HUES64 (cell line): ENCODE data around the gene PTPN9.
A peak's percentile ranks its signal among the peaks of the same experiment; 100 is the strongest.
"Not testable (repeated sequence)": the region's sequence is repeated elsewhere in the genome, so short reads cannot be mapped to it uniquely, and the experiment has no call there.

Source experiments
- H3K27ac ChIP-seq: 2 replicates; pipeline ENCODE4 v1.7.0; 2013; ENCODE audit warnings: low read depth, low read length, inconsistent platforms
- H3K27me3 ChIP-seq: 2 replicates; pipeline ENCODE4 v1.6.1; 2013; ENCODE audit warnings: mild to moderate bottlenecking, low read length; ENCODE audit not compliant: insufficient read depth
- H3K36me3 ChIP-seq: 2 replicates; pipeline ENCODE4 v1.6.1; 2013; ENCODE audit warnings: mild to moderate bottlenecking, low read length; ENCODE audit not compliant: insufficient read depth
- H3K4me1 ChIP-seq: 2 replicates; pipeline ENCODE4 v1.6.1; 2013; ENCODE audit warnings: mild to moderate bottlenecking, low read length, moderate library complexity; ENCODE audit not compliant: insufficient read depth
- H3K4me3 ChIP-seq: 2 replicates; pipeline ENCODE4 v1.5.1; 2013; ENCODE audit warnings: mild to moderate bottlenecking, low read length, moderate library complexity
- H3K9ac ChIP-seq: 2 replicates; pipeline ENCODE4 v1.6.1; 2013; ENCODE audit warnings: mild to moderate bottlenecking, low read depth, low read length
- H3K9me3 ChIP-seq: 2 replicates; pipeline ENCODE4 v1.6.1; 2013; ENCODE audit warnings: low read depth, low read length; ENCODE audit not compliant: insufficient read depth
- WGBS: fragments of 150-250, 120-280 bp; methylation state at CpG from one replicate; pipeline ENCODE4 v1.1.7; 2013; ENCODE audit warnings: missing lambda C conversion rate; 5-methylcytosine and 5-hydroxymethylcytosine counted together

Gene PTPN9

GRCh38 chr15:75578173-75578947, 755 bp downstream of the PTPN9 start:
- Histone ChIP-seq H3K36me3 (no peaks in the 10 kb centered on the region), H3K27me3 (no peaks in the 10 kb centered on the region), H3K4me3 (peak overlapping the region; percentile 99), H3K9me3 (no peaks in the 10 kb centered on the region), H3K27ac (peak overlapping the region; percentile 96), H3K4me1 (peaks cover 16% of the 10 kb centered on the region), H3K9ac (peak overlapping the region; percentile 97)
- WGBS = under 1% methylated on average over 77 of the region's 77 CpGs

- H3K36me3 ChIP-seq = no peaks in the 10 kb centered on the region
- peak overlapping the region; percentile 96 for H3K27ac ChIP-seq
- H3K4me3 ChIP-seq = peak overlapping the region; percentile 99
- peaks cover 24% of the 10 kb centered on the region for H3K4me1 ChIP-seq
- peak overlapping the region; percentile 97 for H3K9ac ChIP-seq
- no peaks in the 10 kb centered on the region for H3K9me3 ChIP-seq
- WGBS = 2% methylated on average over 13 of the region's 13 CpGs
- H3K27me3 ChIP-seq = no peaks in the 10 kb centered on the region
These were observed 1.5 kb downstream of the PTPN9 start for GRCh38 chr15:75577401-75578172.

GRCh38 chr15:75573648-75574384, 5.3 kb downstream of the PTPN9 start:
- peaks cover 13% of the 10 kb centered on the region for H3K36me3 ChIP-seq
- H3K9me3 ChIP-seq = no peaks in the 10 kb centered on the region
- H3K4me1 ChIP-seq = peaks cover 30% of the 10 kb centered on the region
- H3K9ac ChIP-seq = no peak overlapping the region
- H3K27me3 ChIP-seq = no peaks in the 10 kb centered on the region
- H3K27ac ChIP-seq = peak overlapping the region; percentile 28; the same call in 1 of the 2 replicates
- WGBS = 95% methylated on average over 5 of the region's 5 CpGs
- 0 out of 2 replicates have a peak overlapping the region, but pooled peaks have one; percentile 33 for H3K4me3 ChIP-seq

GRCh38 chr15:75570126-75570845, 8.8 kb downstream of the PTPN9 start:
- WGBS = 94% methylated on average over 8 of the region's 8 CpGs
- H3K9me3 ChIP-seq = no peaks in the 10 kb centered on the region
- no peaks in the 10 kb centered on the region for H3K27me3 ChIP-seq
- no peak overlapping the region for H3K27ac ChIP-seq
- peaks cover 20% of the 10 kb centered on the region for H3K4me1 ChIP-seq
- no peak overlapping the region for H3K4me3 ChIP-seq
- H3K9ac ChIP-seq = no peak overlapping the region
- H3K36me3 ChIP-seq = peaks cover 17% of the 10 kb centered on the region

GRCh38 chr15:75565062-75565970, 13.8 kb downstream of the PTPN9 start:
- Histone ChIP-seq H3K4me3 (no peak overlapping the region), H3K9ac (no peak overlapping the region), H3K27me3 (no peaks in the 10 kb centered on the region), H3K27ac (no peak overlapping the region), H3K4me1 (no peaks in the 10 kb centered on the region), H3K9me3 (no peaks in the 10 kb centered on the region), H3K36me3 (peaks cover 16% of the 10 kb centered on the region)
- 86% methylated on average over 1 of the region's 3 CpGs for WGBS

GRCh38 chr15:75561888-75562287, 17.2 kb downstream of the PTPN9 start:
- H3K9me3 ChIP-seq = no peaks in the 10 kb centered on the region
- no peak overlapping the region for H3K27ac ChIP-seq
- H3K4me1 ChIP-seq = no peaks in the 10 kb centered on the region
- H3K36me3 ChIP-seq = 0 out of 2 replicates have a peak, but pooled peaks cover 3% of the 10 kb centered on the region
- H3K4me3 ChIP-seq = no peak overlapping the region
- H3K27me3 ChIP-seq = no peaks in the 10 kb centered on the region
- no peak overlapping the region for H3K9ac ChIP-seq
- 98% methylated on average over 3 of the region's 5 CpGs for WGBS

DNA sequence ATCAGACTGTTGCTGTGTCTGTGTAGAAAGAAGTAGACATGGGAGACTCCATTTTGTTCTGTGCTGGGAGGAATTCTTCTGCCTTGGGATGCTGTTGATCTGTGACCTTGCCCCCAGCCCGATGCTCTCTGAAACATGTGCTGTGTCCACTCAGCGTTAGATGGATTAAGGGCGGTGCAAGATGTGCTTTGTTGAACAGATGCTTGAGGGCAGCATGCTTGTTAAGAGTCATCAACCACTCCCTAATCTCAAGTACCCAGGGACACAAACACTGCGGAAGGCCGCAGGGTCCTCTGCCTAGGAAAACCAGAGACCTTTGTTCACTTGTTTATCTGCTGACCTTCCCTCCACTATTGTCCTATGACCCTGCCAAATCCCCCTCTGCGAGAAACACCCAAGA, 19.8 kb downstream of the PTPN9 start:
- not testable (repeated sequence) for H3K9ac ChIP-seq

GRCh38 chr15:75558955-75559354, 20.2 kb downstream of the PTPN9 start:
- not testable (repeated sequence) for H3K4me3 ChIP-seq, H3K36me3 ChIP-seq, H3K4me1 ChIP-seq, H3K27me3 ChIP-seq, H3K9ac ChIP-seq, H3K9me3 ChIP-seq, H3K27ac ChIP-seq
- 96% methylated on average over 23 of the region's 28 CpGs for WGBS

More for the DNA sequence above, 19.8 kb downstream of the PTPN9 start:
- not testable (repeated sequence) for H3K36me3 ChIP-seq, H3K27ac ChIP-seq, H3K4me3 ChIP-seq, H3K9me3 ChIP-seq, H3K4me1 ChIP-seq, H3K27me3 ChIP-seq
- 100% methylated on average over 4 of the region's 6 CpGs for WGBS

GRCh38 chr15:75554717-75555116, 24.4 kb downstream of the PTPN9 start:
- Histone ChIP-seq H3K36me3 (no peaks in the 10 kb centered on the region), H3K4me1 (0 out of 2 replicates have a peak, but pooled peaks cover 3% of the 10 kb centered on the region), H3K27ac (no peak overlapping the region), H3K27me3 (no peaks in the 10 kb centered on the region), H3K9me3 (no peaks in the 10 kb centered on the region), H3K9ac (no peak overlapping the region), H3K4me3 (no peak overlapping the region)

DNA sequence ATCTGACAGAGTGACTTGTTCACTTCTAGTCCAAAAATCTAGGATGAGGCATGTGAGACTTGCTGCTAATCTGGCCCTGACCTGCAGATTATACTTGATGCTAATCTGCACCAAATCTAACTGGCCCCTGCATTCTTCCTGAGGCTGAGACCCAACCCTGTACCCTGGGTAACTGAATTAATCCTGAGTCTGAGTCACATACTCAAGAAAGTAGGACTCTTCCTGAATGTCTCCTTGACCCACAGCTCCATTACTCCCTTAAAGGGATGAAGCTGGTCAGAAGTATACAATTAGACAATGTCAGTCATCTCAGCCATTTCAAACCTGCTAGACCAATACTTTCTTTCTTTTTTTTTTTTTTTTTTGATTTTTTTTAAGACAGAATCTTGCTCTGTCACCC, 25.5 kb downstream of the PTPN9 start:
- Histone ChIP-seq H3K4me1 (0 out of 2 replicates have a peak, but pooled peaks cover 3% of the 10 kb centered on the region), H3K27ac (no peak overlapping the region)

More for the DNA sequence above, 25.5 kb downstream of the PTPN9 start:
- H3K4me3 ChIP-seq = no peak overlapping the region
- H3K9ac ChIP-seq = no peak overlapping the region
- no peaks in the 10 kb centered on the region for H3K27me3 ChIP-seq
- no peaks in the 10 kb centered on the region for H3K9me3 ChIP-seq
- H3K36me3 ChIP-seq = no peaks in the 10 kb centered on the region
